Ectodermal cell (in vitro differentiated cells): ENCODE results near the gene CTNNA2.

Experiments used
- H3K27ac ChIP-seq: 2 replicates; pipeline ENCODE4 v1.7.0; 2013; ENCODE audit warnings: mild to moderate bottlenecking, low read depth, low read length; ENCODE audit not compliant: insufficient read depth, poor library complexity, severe bottlenecking
- H3K27me3 ChIP-seq: 2 replicates; pipeline ENCODE4 v1.7.0; 2013; ENCODE audit warnings: mild to moderate bottlenecking, low read length; ENCODE audit not compliant: insufficient read depth, control insufficient read depth, poor library complexity, severe bottlenecking
- H3K36me3 ChIP-seq: one replicate; pipeline ENCODE4 v1.7.0; 2013; ENCODE audit warnings: low read length; ENCODE audit not compliant: control insufficient read depth, insufficient read depth
- H3K4me1 ChIP-seq: one replicate; pipeline ENCODE4 v1.7.0; 2013; ENCODE audit warnings: low read length; ENCODE audit not compliant: control insufficient read depth, insufficient read depth
- H3K4me3 ChIP-seq: 2 replicates; pipeline ENCODE4 v1.7.0; 2013; ENCODE audit warnings: low read depth, low read length, control low read depth; ENCODE audit not compliant: insufficient read depth
- H3K9me3 ChIP-seq: 2 replicates; pipeline ENCODE4 v1.7.0; 2013; ENCODE audit warnings: mild to moderate bottlenecking, low read length, moderate library complexity; ENCODE audit not compliant: control insufficient read depth
- WGBS, 2 experiments: methylation state at CpG; one replicate each; pipeline ENCODE4 v1.1.7; 2013; ENCODE audit warnings: missing lambda C conversion rate in 2 of 2; 5-methylcytosine and 5-hydroxymethylcytosine counted together

Gene CTNNA2

GRCh38 chr2:80417737-80418136 is 904.9 kb downstream of the CTNNA2 start:
- 96 to 98% methylated on average over 1 of the region's 1 CpG for WGBS, 2 experiments
- no peaks in the 10 kb centered on the region for H3K27me3 ChIP-seq
- no peak overlapping the region for H3K27ac ChIP-seq
- H3K9me3 ChIP-seq, result no peaks in the 10 kb centered on the region
- no peak overlapping the region for H3K4me3 ChIP-seq
- no peaks in the 10 kb centered on the region for H3K36me3 ChIP-seq
- H3K4me1 ChIP-seq, result no peaks in the 10 kb centered on the region

- Histone ChIP-seq H3K27ac (no peak overlapping the region), H3K4me1 (peaks cover 7% of the 10 kb centered on the region), H3K27me3 (no peaks in the 10 kb centered on the region), H3K4me3 (no peak overlapping the region), H3K36me3 (no peaks in the 10 kb centered on the region), H3K9me3 (no peaks in the 10 kb centered on the region)
- 87 to 91% methylated on average over 6 of the region's 6 CpGs for WGBS, 2 experiments
Measured at GRCh38 chr2:80420530-80421208, 907.8 kb downstream of the CTNNA2 start.

GRCh38 chr2:80429251-80429650 is 916.4 kb downstream of the CTNNA2 start:
- Histone ChIP-seq H3K27me3 (no peaks in the 10 kb centered on the region), H3K9me3 (no peaks in the 10 kb centered on the region), H3K36me3 (no peaks in the 10 kb centered on the region), H3K4me1 (peaks cover 19% of the 10 kb centered on the region), H3K4me3 (no peak overlapping the region), H3K27ac (no peak overlapping the region)
- 84 to 92% methylated on average over 1 of the region's 2 CpGs for WGBS, 2 experiments

- Histone ChIP-seq H3K27ac (no peak overlapping the region), H3K36me3 (no peaks in the 10 kb centered on the region), H3K27me3 (no peaks in the 10 kb centered on the region), H3K9me3 (no peaks in the 10 kb centered on the region), H3K4me3 (no peak overlapping the region), H3K4me1 (peaks cover 7% of the 10 kb centered on the region)
- 74 to 78% methylated on average over 5 of the region's 5 CpGs for WGBS, 2 experiments
Measured at GRCh38 chr2:80437959-80438358, 925.1 kb downstream of the CTNNA2 start.

GRCh38 chr2:80438686-80439085 is 925.8 kb downstream of the CTNNA2 start:
- WGBS, 2 experiments, result 94 to 100% methylated on average over 1 to 2 of the region's 2 CpGs
- H3K27ac ChIP-seq, result no peak overlapping the region
- no peaks in the 10 kb centered on the region for H3K27me3 ChIP-seq
- no peaks in the 10 kb centered on the region for H3K9me3 ChIP-seq
- H3K4me3 ChIP-seq, result no peak overlapping the region
- H3K36me3 ChIP-seq, result no peaks in the 10 kb centered on the region
- H3K4me1 ChIP-seq, result no peaks in the 10 kb centered on the region

- Histone ChIP-seq H3K9me3 (no peaks in the 10 kb centered on the region), H3K4me1 (no peaks in the 10 kb centered on the region), H3K27ac (no peak overlapping the region), H3K4me3 (no peak overlapping the region), H3K27me3 (no peaks in the 10 kb centered on the region), H3K36me3 (no peaks in the 10 kb centered on the region)
- WGBS, 2 experiments, result 94 to 96% methylated on average over 7 of the region's 7 CpGs
Measured at GRCh38 chr2:80454628-80455027, 941.8 kb downstream of the CTNNA2 start.

- H3K4me3 ChIP-seq, result no peak overlapping the region
- H3K27ac ChIP-seq, result no peak overlapping the region
- no peaks in the 10 kb centered on the region for H3K9me3 ChIP-seq
- no peaks in the 10 kb centered on the region for H3K36me3 ChIP-seq
- peaks cover 10% of the 10 kb centered on the region for H3K4me1 ChIP-seq
- H3K27me3 ChIP-seq, result no peaks in the 10 kb centered on the region
- WGBS, 2 experiments, result 81 to 90% methylated on average over 4 to 5 of the region's 5 CpGs
Measured at GRCh38 chr2:80459028-80459427, 946.2 kb downstream of the CTNNA2 start.

- Histone ChIP-seq H3K4me1 (peaks cover 10% of the 10 kb centered on the region), H3K4me3 (no peak overlapping the region), H3K27me3 (no peaks in the 10 kb centered on the region), H3K9me3 (no peaks in the 10 kb centered on the region), H3K27ac (no peak overlapping the region), H3K36me3 (no peaks in the 10 kb centered on the region)
- WGBS, 2 experiments, result 73 to 87% methylated on average over 3 of the region's 3 CpGs
Measured at GRCh38 chr2:80461505-80462197, 948.8 kb downstream of the CTNNA2 start.

GRCh38 chr2:80462654-80463053 is 949.8 kb downstream of the CTNNA2 start:
- WGBS, 2 experiments, result 90 to 91% methylated on average over 8 of the region's 8 CpGs
- H3K4me3 ChIP-seq, result no peak overlapping the region

GRCh38 chr2:80464275-80464674 is 951.4 kb downstream of the CTNNA2 start:
- H3K4me1 ChIP-seq, result peaks cover 10% of the 10 kb centered on the region
- 88 to 90% methylated on average over 1 of the region's 1 CpG for WGBS, 2 experiments
- no peaks in the 10 kb centered on the region for H3K36me3 ChIP-seq
- no peak overlapping the region for H3K27ac ChIP-seq
- H3K4me3 ChIP-seq, result no peak overlapping the region
- H3K27me3 ChIP-seq, result no peaks in the 10 kb centered on the region
- no peaks in the 10 kb centered on the region for H3K9me3 ChIP-seq

More at GRCh38 chr2:80462654-80463053, 949.8 kb downstream of the CTNNA2 start:
- no peak overlapping the region for H3K27ac ChIP-seq
- no peaks in the 10 kb centered on the region for H3K27me3 ChIP-seq
- peaks cover 10% of the 10 kb centered on the region for H3K4me1 ChIP-seq
- H3K9me3 ChIP-seq, result no peaks in the 10 kb centered on the region
- no peaks in the 10 kb centered on the region for H3K36me3 ChIP-seq
